Measurements from ENCODE around the gene AFAP1L2.

- TF ChIP-seq POLR2AphosphoS5 (IDR thresholded peaks at IDR 0.05) (no peak), POLR2A (IDR thresholded peaks at IDR 0.05) (no peak), CTCF (IDR thresholded peaks at IDR 0.05) (no peak)
These were observed 36.8 kb upstream of the AFAP1L2 start for GRCh38 chr10:114441107-114441506.

Measured in prostate gland (tissue), 2 donors.